Bronchial epithelial cell (primary cell): ENCODE results near the gene SORCS2. TPM values are rescaled to one million over a fixed set of nuclear protein-coding genes. Genes with fewer than 3 reads are reported as not detected.

Source experiments
- DNase-seq: peaks from one replicate; pipeline ENCODE4 v3.0.0-alpha.2; 2010; ENCODE audit warnings: low read depth
- FAIRE-seq: peaks from 2 replicates; lab custom pipeline; 2011; peaks lifted over from hg19 to GRCh38; lab: Jason Lieb, UNC
- H3K27me3 ChIP-seq: 2 replicates; pipeline ENCODE4 v1.5.1; 2011; ENCODE audit warnings: low read length; ENCODE audit not compliant: control insufficient read depth, insufficient read depth
- H3K36me3 ChIP-seq: 2 replicates; pipeline ENCODE4 v1.5.1; 2011; ENCODE audit warnings: low read length; ENCODE audit not compliant: control insufficient read depth, insufficient read depth
- H3K4me3 ChIP-seq: 2 replicates; pipeline ENCODE4 v1.5.1; 2011; ENCODE audit warnings: mild to moderate bottlenecking, low read depth, low read length, control low read depth
- CTCF ChIP-seq: IDR thresholded peaks from 2 replicates; pipeline ENCODE4 v1.5.1; 2011; ENCODE audit warnings: mild to moderate bottlenecking, moderate library complexity, low read length, control low read depth, inconsistent platforms; ENCODE audit not compliant: insufficient read depth, severe bottlenecking
- total RNA-seq: library from RNA; depleted of rRNA; stranded (reverse); fragments of >200 nt; gene quantifications from 2 replicates; pipeline ENCODE4 v1.2.1, GENCODE V29; 2014

SORCS2 gene
- total RNA-seq, 1 donor from 2014 or later: under 0.01 TPM

GRCh38 chr4:7738458-7739076 is 546.2 kb downstream of the SORCS2 start:
- H3K27me3 ChIP-seq: no peaks in the 10 kb centered on the region
- no peak overlapping the region for H3K4me3 ChIP-seq
- DNase-seq (no peak), FAIRE-seq (no peak)
- no peaks in the 10 kb centered on the region for H3K36me3 ChIP-seq
- no peak for TF ChIP-seq CTCF

DNA sequence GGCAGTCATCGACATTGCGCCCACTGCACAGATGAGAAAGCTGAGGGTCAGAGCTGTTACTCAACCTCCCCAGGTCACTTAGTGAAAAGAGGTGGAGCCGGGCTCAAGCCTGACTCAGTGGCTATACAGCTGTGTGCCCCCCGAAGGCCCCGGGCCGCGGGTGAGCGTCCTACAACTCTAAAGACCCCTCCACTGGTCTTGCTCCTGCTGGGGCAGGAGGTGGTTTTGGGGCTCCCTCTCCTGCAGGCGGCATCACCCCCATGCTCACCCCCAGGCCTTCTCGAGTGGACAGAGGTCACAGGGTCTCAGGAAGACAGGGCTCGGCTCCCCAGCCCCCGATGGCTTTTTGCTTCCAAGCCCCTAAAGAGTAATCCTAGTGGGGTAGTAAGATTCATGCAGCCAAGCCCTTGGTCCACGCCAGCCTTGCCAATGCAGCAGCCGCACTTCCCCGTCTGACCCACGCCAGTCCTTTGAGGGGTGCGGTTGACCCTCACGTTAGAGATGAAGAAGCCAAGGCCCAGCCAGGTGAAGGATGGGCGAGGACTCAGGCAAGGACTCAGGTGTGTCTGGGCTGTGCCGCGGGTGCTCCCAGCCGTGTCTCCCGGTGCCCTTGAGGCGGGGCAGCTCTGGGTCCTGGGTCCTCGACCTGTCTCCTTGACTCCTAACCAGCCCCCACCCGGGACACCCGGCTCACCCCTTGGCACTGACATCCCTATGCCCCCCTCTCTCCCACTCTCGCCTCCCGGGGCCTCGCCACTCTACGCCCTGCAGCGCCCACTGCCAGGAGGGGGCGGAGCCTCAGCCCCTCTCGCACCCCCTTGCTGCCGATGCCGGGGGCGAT is 547.0 kb downstream of the SORCS2 start:
- DNase-seq: no peak
- Histone ChIP-seq H3K27me3 (no peaks in the 10 kb centered on the region), H3K4me3 (no peak overlapping the region), H3K36me3 (no peaks in the 10 kb centered on the region)
- no peak for FAIRE-seq
- TF ChIP-seq CTCF: no peak

DNA sequence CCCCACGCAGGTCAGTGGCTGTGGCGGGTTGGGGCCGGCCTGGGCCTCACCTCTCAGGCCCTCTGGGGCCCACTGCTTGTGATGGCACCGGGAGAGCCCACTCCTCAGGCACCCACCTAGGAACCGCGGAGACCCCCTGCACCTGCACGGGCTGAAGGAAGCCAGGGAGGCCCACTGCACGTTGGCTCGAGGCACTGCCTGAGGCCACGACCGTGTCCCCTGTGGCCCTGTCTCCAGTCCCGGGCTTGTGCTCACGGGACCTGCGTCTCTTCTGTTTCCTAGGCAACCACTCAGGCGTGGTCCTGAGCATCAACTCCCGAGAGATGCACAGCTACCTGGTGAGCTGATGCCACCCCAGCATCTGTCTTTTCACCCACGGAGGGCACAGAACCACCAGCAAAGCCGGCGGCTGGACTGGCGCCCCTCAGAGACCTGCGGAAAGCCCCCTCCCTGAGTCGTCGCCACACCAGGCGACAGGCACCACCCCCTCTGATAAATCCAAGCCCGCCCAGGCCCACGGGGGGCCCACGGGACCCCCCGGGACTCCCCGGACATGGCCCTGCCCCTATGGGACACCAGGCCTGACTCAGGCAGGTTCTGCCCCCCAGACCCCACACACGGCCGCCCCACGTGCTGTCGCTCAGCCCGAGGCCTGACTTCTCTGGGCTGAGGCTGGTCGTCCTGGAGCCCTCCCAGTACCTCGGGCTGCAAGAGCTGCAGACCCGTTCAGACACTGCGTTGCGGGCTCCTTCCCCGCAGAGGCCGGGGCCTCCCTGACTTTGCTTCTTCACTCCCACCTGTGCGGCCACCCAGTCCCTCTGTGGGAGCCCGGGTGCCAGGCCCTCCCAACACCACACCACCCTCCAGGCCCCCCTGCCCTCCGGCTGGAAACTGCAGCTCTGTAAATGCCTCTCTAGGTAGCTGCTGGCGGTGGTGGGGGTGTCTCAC is 547.9 kb downstream of the SORCS2 start:
- no peaks in the 10 kb centered on the region for H3K36me3 ChIP-seq
- TF ChIP-seq CTCF: no peak
- no peak for DNase-seq
- no peak for FAIRE-seq
- no peaks in the 10 kb centered on the region for H3K27me3 ChIP-seq
- H3K4me3 ChIP-seq: no peak overlapping the region

DNA sequence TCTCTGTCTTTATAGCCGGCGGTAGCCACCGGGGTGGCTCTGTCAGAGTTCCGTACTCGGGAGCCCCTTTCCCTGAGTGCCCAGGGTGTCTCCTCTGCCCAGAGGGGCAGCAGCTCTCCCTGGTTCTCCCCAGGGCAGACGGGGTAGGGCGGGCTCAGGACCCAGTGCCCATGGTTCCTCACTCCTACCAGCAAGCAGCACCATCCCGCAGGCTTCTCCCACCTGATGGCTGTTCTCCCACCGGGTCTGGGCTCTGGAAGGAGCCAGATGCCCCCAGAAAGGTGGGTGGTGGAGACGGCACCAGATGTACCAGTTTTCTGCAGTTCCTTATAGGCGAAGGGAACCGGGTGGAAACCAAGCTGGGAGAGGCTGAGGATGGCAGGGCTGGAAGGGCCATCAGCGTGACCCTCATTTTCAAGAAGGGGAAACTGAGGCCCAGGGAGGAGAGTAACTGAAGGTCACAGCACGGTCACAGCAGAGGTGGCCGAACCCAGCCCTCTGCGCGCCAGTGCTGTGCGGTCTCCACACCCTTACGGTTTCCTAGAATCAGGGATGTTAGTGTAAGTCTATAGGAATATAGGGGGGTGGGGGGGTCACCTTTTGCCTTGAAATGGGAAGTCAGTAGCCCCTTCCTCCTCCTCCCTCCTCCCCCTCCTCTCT is 548.7 kb downstream of the SORCS2 start:
- Histone ChIP-seq H3K27me3 (no peaks in the 10 kb centered on the region), H3K4me3 (no peak overlapping the region), H3K36me3 (no peaks in the 10 kb centered on the region)
- TF ChIP-seq CTCF: no peak
- DNase-seq (no peak), FAIRE-seq (no peak)
